OCI-LY3 (cell line): ENCODE results near the gene B4GALNT3.

Experiments
- H2AFZ ChIP-seq: fragments of 200-600, 300-600 bp; shearing (Covaris generic); 2 replicates; pipeline ENCODE4 v1.6.0; 2014; ENCODE audit warnings: antibody characterized with exemption, low read depth, low read length
- H3K27ac ChIP-seq: fragments of 200-600, 300-600 bp; sonication (generic); 2 replicates; pipeline ENCODE4 v1.5.1; 2014; ENCODE audit warnings: mild to moderate bottlenecking, low read length, moderate library complexity, mixed read lengths
- H3K27me3 ChIP-seq: fragments of 200-600, 300-600 bp; sonication (generic); 2 replicates; pipeline ENCODE4 v1.6.1; 2014; ENCODE audit warnings: low read depth, low read length, mixed read lengths
- H3K36me3 ChIP-seq: fragments of 200-600, 300-600 bp; sonication (generic); replicated peaks from 2 replicates; pipeline ENCODE3; 2014; ENCODE audit warnings: low read depth, low read length, mixed read lengths
- H3K4me1 ChIP-seq: fragments of 300-600, 200-600 bp; sonication (generic); 2 replicates; pipeline ENCODE4 v1.6.1; 2014; ENCODE audit warnings: low read length, mixed read lengths
- H3K4me2 ChIP-seq: fragments of 200-600, 300-600 bp; sonication (generic); 2 replicates; pipeline ENCODE4 v1.6.1; 2014; ENCODE audit warnings: low read length, mixed read lengths
- H3K4me3 ChIP-seq: fragments of 300-600, 200-600 bp; sonication (generic); 2 replicates; pipeline ENCODE4 v1.5.1; 2014; ENCODE audit warnings: antibody characterized with exemption, mild to moderate bottlenecking, low read length, moderate library complexity
- H3K79me2 ChIP-seq: fragments of 300-600, 200-600 bp; shearing (Covaris generic); 2 replicates; pipeline ENCODE4 v1.6.1; 2014; ENCODE audit warnings: mild to moderate bottlenecking, low read length, mixed read lengths
- H3K9ac ChIP-seq: fragments of 300-600, 200-600 bp; shearing (Covaris generic); 2 replicates; pipeline ENCODE4 v1.6.0; 2014; ENCODE audit warnings: mild to moderate bottlenecking, low read length, moderate library complexity
- H3K9me3 ChIP-seq: fragments of 200-600, 300-600 bp; shearing (Covaris generic); 2 replicates; pipeline ENCODE4 v1.6.1; 2014; ENCODE audit warnings: low read length, mixed read lengths; ENCODE audit not compliant: insufficient read depth
- H4K20me1 ChIP-seq: fragments of 200-600, 300-600 bp; sonication (generic); 2 replicates; pipeline ENCODE4 v1.6.1; 2016; ENCODE audit warnings: low read length, mixed read lengths; ENCODE audit not compliant: insufficient read depth
- EZH2phosphoT487 ChIP-seq: fragments of 200-600 bp; shearing (Covaris generic); IDR thresholded peaks from 2 replicates; pipeline ENCODE4 v1.6.1; 2018; ENCODE audit warnings: antibody characterized with exemption, mixed run types, low read depth
- TF ChIP-seq, protein P1 (sequence below): fragments of 200-600, 300-600 bp; sonication (generic); IDR thresholded peaks from 2 replicates; pipeline ENCODE4 v1.5.1; 2014; ENCODE audit warnings: antibody characterized with exemption, low read length, low read depth

The B4GALNT3 gene

DNA sequence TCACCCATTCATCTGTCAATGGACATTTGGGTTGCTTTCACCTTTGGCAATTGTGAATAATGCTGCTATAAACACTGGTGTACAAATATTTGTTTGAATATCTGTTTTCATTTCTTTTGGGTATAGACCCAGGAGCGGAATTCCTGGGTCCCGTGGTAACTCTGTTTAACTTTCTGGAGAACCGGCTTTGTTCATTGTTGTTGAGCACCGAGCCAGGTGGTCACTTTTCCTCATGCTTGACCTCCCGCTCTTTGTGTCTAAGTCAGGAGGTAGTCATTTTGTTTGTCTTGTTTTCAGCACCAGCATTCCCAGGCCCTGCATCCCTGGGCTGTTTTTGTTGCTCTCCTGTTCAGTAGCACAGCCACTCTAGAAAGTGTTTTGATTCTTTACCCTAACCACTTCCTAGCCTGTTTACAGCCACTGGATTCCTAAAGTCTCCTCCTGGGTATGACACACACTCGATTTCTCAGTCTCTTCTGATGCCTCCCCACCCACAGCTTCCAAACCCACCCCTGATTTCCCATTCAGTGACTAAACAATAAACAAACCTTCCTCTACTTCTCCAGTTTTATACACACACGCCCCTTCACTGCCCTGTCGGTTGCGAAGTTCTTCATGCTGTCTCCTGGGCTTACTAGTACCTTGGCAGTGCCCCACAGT, 37.9 kb downstream of the B4GALNT3 start:
- Histone ChIP-seq H3K27me3 (peaks cover 9% of the 10 kb centered on the region; the same call in 1 of the 2 replicates), H3K9me3 (no peaks in the 10 kb centered on the region), H3K4me3 (no peak overlapping the region), H4K20me1 (no peaks in the 10 kb centered on the region), H3K9ac (no peak overlapping the region), H3K36me3 (no peaks in the 10 kb centered on the region), H3K27ac (no peak overlapping the region), H2AFZ (no peak overlapping the region), H3K4me2 (no peak overlapping the region), H3K4me1 (no peaks in the 10 kb centered on the region), H3K79me2 (no peaks in the 10 kb centered on the region)
- TF ChIP-seq, protein P1, sequence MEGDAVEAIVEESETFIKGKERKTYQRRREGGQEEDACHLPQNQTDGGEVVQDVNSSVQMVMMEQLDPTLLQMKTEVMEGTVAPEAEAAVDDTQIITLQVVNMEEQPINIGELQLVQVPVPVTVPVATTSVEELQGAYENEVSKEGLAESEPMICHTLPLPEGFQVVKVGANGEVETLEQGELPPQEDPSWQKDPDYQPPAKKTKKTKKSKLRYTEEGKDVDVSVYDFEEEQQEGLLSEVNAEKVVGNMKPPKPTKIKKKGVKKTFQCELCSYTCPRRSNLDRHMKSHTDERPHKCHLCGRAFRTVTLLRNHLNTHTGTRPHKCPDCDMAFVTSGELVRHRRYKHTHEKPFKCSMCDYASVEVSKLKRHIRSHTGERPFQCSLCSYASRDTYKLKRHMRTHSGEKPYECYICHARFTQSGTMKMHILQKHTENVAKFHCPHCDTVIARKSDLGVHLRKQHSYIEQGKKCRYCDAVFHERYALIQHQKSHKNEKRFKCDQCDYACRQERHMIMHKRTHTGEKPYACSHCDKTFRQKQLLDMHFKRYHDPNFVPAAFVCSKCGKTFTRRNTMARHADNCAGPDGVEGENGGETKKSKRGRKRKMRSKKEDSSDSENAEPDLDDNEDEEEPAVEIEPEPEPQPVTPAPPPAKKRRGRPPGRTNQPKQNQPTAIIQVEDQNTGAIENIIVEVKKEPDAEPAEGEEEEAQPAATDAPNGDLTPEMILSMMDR = no peak
- TF ChIP-seq EZH2phosphoT487 = no peak

DNA sequence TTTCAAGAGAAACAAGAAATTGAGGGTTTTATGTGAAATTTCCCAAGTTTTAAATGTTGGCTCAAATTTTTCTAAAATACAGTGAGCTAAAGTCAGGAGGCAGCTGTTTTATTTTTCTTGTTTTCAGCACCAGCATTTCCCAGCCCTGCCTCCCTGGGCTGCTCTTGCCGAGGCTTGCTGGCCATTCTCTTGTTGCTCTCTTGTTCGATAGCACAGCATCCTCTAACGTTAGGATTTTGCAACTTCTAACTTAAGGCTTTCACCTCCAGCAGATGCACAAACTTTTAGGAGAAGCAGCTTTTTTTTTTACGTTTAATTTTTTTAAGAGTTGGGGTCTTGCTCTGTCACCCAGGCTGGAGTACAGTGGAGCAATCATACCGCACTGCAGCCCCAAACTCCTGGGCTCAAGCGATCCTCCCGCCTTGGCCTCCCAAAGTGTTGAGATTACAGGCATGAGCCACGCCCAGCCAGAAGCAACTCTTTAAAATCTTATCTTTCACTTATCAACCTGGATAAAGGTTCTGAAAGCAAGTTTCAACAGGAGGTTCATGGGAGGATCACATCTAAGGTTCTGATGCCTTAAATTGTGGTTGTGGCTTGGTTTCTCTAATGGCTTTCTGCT, 40.2 kb downstream of the B4GALNT3 start:
- H3K4me3 ChIP-seq = no peak overlapping the region
- no peak overlapping the region for H3K4me2 ChIP-seq
- H3K9me3 ChIP-seq = no peaks in the 10 kb centered on the region
- H3K4me1 ChIP-seq = no peaks in the 10 kb centered on the region
- H3K9ac ChIP-seq = no peak overlapping the region
- no peaks in the 10 kb centered on the region for H4K20me1 ChIP-seq
- H2AFZ ChIP-seq = no peak overlapping the region
- peaks cover 13% of the 10 kb centered on the region for H3K27me3 ChIP-seq
- H3K36me3 ChIP-seq = no peaks in the 10 kb centered on the region
- TF ChIP-seq, protein P1 = no peak
- TF ChIP-seq EZH2phosphoT487 = no peak
- H3K27ac ChIP-seq = no peak overlapping the region
- no peaks in the 10 kb centered on the region for H3K79me2 ChIP-seq

DNA sequence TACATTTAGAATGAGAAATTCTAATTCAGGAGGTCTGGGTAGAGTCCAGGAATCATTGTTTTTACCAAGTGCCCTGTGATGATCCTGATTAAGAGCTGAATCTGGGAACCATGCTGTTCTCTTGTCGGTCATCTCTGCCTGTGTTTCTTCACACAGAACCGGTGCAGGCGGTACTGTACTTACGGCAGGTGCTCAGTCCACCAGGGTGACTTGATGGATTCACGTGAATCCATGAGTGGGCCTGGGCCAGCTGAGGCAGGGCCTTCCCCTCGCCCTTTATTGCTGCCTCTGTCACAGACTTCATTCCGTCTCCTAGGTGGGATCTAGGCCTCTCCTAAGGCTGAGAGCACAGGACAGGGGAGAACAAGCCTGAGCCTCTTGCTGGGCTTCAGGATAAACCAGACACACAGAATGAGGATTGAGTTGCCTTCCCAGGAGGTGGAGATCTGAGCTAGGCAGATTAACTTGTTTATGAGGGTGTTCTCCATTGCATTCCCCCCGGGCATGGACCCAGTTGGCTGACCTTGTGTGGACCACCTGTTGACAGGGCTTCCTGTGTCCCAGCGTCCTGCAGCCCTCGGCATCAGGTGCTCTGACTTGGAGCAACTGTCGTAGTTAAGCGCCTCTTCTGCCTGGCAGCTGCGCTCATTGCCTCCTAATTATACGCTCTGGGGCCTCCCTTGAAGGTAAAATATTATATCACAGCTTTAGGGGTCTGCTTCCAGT, 42.1 kb downstream of the B4GALNT3 start:
- H3K4me1 ChIP-seq = no peaks in the 10 kb centered on the region
- H3K4me2 ChIP-seq = no peak overlapping the region
- no peaks in the 10 kb centered on the region for H3K36me3 ChIP-seq
- no peak overlapping the region for H3K4me3 ChIP-seq
- H2AFZ ChIP-seq = no peak overlapping the region
- no peak overlapping the region for H3K27ac ChIP-seq
- H3K79me2 ChIP-seq = no peaks in the 10 kb centered on the region
- H3K9me3 ChIP-seq = no peaks in the 10 kb centered on the region
- H3K27me3 ChIP-seq = peaks cover 13% of the 10 kb centered on the region
- TF ChIP-seq, protein P1 = no peak
- no peak for TF ChIP-seq EZH2phosphoT487
- no peak overlapping the region for H3K9ac ChIP-seq
- H4K20me1 ChIP-seq = no peaks in the 10 kb centered on the region

DNA sequence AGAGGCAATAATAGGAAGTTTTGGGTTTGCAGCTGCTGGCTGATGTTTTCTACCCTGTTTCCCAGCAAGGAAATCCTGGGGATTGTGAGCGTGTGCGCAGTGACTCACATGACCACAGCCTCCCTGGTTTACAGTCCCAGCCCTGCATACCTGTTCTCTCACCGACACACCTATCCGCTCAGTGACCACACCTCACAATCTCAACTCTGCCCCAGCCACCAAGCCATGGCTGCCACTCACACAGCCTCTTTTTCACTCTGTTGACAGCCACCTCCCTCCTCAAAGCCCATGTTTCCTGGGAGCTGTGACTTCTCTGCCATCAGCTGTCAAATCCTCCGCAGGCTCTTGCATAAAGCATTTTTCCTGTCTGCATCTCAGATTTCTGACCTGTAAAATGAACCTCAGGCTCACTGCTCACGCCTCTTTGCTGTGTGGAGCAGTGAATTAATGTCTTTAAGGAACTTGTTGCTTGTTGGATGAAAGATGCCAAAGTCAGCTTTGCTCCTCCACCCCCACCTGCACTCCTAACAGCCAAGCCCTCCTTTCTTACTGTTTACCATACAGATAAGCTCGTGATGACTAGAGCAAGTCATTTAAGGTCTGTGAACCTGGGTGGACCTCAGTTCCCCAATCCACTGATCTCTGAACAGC, 43.5 kb downstream of the B4GALNT3 start:
- Histone ChIP-seq H3K79me2 (no peaks in the 10 kb centered on the region), H2AFZ (no peak overlapping the region), H3K27ac (no peak overlapping the region), H3K9me3 (no peaks in the 10 kb centered on the region), H3K27me3 (peaks cover 13% of the 10 kb centered on the region), H3K36me3 (no peaks in the 10 kb centered on the region), H3K4me2 (no peak overlapping the region), H4K20me1 (no peaks in the 10 kb centered on the region), H3K4me3 (no peak overlapping the region), H3K4me1 (no peaks in the 10 kb centered on the region), H3K9ac (no peak overlapping the region)
- TF ChIP-seq, protein P1 = no peak
- TF ChIP-seq EZH2phosphoT487 = no peak
